ENCODE measurements around the gene FAM181A.

FAM181A gene

GRCh38 chr14:93926873-93927799, at the start of gene FAM181A:
Gene FAM181A, plus strand, starts transcription at chr14:93927344. Its CDS starts 942 bp downstream, at chr14:93928286.
- no peak within 1 kb of the TSS for H3K4me3 ChIP-seq (ENCODE audit: low read depth, low read length)

- no peak overlapping the region for H3K4me3 ChIP-seq (ENCODE audit: low read depth, low read length)
These were observed 48.9 kb upstream of the FAM181A start for GRCh38 chr14:93878212-93878611.

DNA sequence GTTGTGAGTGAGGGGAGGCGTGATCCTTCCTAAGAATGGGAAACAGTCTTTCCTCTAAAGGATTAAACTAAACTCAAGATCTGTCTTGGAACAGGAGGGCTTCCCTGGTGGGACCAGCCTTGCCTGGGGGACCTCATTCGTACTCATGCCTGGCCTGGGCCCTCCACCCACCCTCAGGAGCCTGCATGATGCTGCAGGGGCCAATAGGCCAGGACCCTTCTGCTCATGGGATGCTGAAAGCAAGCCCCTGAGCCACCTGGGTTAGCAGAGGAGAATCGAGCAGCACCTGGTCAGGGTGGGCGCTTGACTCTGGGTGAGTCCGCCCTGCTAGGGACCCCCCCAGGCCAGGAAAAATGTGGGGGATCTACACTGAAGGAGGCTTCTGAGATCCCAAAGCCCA, 48.3 kb upstream of the FAM181A start:
- no peak overlapping the region for H3K4me3 ChIP-seq (ENCODE audit: low read depth, low read length)

- no peak overlapping the region for H3K4me3 ChIP-seq (ENCODE audit: low read depth, low read length)
These were observed 47.7 kb upstream of the FAM181A start for GRCh38 chr14:93879362-93879983.

DNA sequence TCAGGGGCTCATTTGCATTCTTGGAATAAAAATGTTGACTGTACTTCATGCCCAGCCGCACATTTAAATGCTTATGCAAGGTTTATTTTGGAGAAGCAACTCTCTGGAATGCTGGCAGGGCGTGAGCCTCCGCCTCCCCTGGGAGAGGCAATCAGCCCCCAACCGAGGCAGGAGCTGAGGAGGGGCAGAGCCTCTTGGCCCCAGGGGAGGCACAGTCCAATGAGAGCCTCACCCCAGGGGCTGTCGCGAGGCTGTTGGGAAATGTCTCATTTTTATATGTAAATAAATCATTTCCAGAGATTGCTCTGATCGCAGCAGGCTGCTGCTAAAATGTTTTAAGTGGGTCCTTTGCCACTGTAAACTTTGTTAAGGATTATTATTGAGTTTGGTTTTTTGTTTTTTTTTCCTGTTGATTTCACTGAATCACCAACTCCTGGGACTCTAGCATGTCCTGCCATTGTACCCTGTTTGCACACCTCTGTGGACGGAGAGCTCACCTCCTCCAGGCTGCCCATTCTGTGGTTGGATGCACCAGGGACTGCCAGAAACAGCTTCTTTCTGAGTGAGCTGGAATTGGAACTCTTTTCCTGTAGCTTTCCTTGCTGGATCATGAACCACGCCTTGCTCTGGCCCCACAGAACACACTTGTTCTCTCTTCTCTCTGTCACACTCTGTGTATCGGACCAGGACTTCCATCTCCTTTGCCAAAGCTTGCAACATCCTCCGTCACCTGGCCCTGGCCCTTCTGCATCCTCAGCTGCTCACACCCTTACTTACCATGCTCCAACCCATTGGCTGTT, 46.9 kb upstream of the FAM181A start:
- no peak overlapping the region for H3K4me3 ChIP-seq (ENCODE audit: low read depth, low read length)

DNA sequence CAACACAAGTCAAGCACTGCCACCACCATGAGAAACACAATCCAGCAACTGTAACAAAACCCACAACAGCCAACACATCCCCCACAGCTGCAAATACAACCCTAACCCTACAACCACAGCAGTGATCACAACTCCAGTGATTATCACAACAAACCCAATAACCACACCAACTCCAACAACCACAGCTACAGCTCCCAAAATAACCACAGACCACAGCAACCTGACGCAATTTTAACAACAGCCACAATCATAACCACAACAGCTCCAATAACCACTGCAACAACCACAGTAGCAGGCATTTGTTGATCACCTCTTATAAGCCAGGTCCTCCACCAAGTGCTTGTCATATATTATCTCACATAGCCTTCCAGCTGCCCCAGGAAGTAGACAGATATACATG, 42.2 kb upstream of the FAM181A start:
- no peak overlapping the region for H3K4me3 ChIP-seq (ENCODE audit: low read depth, low read length)

- H3K4me3 ChIP-seq (ENCODE audit: low read depth, low read length): no peak overlapping the region
These were observed 38.1 kb upstream of the FAM181A start for GRCh38 chr14:93888995-93889394.

DNA sequence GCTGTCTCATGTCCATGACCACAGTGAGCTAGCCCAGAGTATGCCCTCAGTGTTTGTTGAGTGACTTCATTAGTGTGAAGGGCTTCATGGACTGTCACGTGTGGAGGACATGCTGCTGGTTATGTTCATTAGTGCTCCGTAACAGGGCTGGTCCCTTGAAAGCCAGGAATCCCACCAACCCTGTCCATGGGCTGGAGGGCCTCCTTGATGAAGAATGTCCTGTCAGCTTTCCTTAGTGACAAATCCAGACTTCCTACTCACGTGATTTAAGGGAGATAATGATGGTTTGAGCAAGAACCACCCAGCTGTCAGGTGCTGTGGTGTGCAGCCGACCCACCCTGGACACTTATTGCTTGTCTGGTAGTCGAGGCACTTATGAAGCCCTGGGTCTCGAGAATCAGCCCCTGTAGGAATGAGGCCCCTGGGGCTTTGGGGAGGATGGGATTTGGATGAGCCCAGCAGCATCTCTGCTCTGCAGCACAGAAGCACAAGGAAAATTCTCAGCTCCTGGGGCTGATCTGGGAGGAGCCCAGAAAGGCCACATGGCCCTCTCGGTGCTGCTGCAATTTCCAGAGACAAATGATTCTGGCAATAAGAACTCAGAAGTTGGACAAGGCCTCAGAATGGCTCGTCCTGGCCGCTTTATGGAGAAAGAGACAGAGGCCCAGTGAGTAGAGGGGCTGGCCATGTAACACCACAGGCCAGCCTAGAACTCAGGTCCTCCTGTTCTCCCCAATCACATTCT, 37.2 kb upstream of the FAM181A start:
- H3K4me3 ChIP-seq (ENCODE audit: low read depth, low read length): no peak overlapping the region

- no peak overlapping the region for H3K4me3 ChIP-seq (ENCODE audit: low read depth, low read length)
These were observed 35.2 kb upstream of the FAM181A start for GRCh38 chr14:93891756-93892504.

DNA sequence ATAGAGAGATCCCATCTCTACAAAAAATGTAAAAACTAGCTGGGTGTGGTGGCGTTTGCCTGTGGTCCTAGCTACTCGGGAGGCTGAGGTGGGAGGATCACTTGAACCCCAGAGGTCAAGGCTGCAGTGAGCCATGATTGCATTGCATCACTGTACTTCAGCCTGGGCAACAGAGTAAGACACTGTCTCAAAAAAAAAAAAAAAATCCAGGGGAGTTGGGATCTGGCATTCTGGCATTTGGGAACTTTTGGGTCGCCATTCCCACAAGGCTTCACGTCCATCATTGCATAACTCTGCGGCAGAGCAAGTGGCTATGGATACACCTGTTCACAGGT, 34.7 kb upstream of the FAM181A start:
- H3K4me3 ChIP-seq (ENCODE audit: low read depth, low read length): no peak overlapping the region

DNA sequence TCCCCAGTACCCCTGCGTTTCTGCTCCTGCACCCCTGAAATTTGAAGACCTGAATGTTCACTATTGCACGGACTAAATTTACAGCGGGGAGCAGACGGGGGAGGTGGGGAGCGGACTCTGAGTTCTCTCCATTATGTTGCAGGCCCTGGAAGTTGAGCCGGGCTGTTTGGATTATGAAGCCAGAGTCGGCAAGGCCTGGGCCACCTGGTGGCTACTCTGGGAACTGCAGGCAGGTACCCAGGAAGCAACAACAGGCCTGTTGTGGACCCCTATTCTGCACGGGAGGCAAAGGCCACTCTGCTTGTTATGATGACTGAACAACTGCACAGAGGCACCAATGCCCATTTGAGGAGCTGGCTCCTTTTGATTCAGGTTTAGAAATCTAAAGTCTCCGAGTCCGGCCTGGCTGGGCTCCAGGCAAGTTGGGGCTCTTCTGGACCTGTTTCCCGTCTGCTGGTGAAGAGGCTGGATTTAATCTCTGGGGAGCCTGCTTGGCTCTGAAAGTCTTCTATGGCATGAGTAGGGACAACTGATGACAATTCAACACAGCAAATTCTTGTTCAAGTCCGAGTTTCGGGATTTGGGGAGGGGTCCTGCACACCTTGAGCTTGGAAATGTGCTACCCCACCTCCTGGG, 34.1 kb upstream of the FAM181A start:
- H3K4me3 ChIP-seq (ENCODE audit: low read depth, low read length): no peak overlapping the region

GRCh38 chr14:93893661-93894261, 33.4 kb upstream of the FAM181A start:
- no peak overlapping the region for H3K4me3 ChIP-seq (ENCODE audit: low read depth, low read length)

GRCh38 chr14:93895023-93895604, 32.0 kb upstream of the FAM181A start:
- H3K4me3 ChIP-seq (ENCODE audit: low read depth, low read length): no peak overlapping the region

GRCh38 chr14:93897476-93897845, 29.7 kb upstream of the FAM181A start:
- H3K4me3 ChIP-seq (ENCODE audit: low read depth, low read length): no peak overlapping the region

GRCh38 chr14:93898081-93898611, 29.0 kb upstream of the FAM181A start:
- no peak overlapping the region for H3K4me3 ChIP-seq (ENCODE audit: low read depth, low read length)

- H3K4me3 ChIP-seq (ENCODE audit: low read depth, low read length): no peak overlapping the region
These were observed 28.4 kb upstream of the FAM181A start for GRCh38 chr14:93898731-93899130.

DNA sequence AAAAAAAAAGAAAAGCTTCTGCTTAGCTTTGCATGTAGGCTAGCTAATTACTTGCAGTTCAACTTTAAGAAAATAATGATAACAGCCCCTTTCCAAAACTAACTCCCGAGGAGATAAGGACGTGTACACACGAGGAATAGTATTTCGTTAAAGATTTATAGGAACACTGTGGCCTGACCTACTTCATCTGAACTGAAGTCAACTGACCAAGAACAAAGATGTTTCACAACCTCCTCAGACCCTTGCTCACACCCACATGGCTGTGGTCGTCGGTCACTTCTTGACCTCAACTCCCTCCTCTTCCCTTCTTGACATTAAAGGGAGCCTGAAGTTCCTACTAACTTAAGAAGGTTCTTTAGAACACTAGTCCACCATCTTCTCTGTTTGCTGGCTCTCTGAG, 25.3 kb upstream of the FAM181A start:
- no peak overlapping the region for H3K4me3 ChIP-seq (ENCODE audit: low read depth, low read length)

GRCh38 chr14:93902619-93903307, 24.4 kb upstream of the FAM181A start:
- no peak overlapping the region for H3K4me3 ChIP-seq (ENCODE audit: low read depth, low read length)
